A673 (cell line): Measurements from ENCODE around the gene RNF213.

Experiments used
- EZH2 ChIP-seq: fragments of 200-600 bp; sonication (generic); IDR thresholded peaks from 2 replicates; pipeline ENCODE4 v1.6.1; 2017; ENCODE audit warnings: borderline replicate concordance, low read depth, mild to moderate bottlenecking, mixed read lengths, antibody characterized with exemption, low read length; ENCODE audit not compliant: poor library complexity, severe bottlenecking
- TF ChIP-seq, protein P1 (sequence below): fragments of 300-800, 200-600 bp; sonication (generic); conservative IDR thresholded peaks from 2 replicates; pipeline ENCODE4 v1.5.1; 2017; ENCODE audit warnings: low read depth, mild to moderate bottlenecking, antibody characterized with exemption, low read length, moderate library complexity, mixed read lengths

GRCh38 chr17:80346498-80347275 is 86.0 kb downstream of the RNF213 start:
- TF ChIP-seq, protein P1, sequence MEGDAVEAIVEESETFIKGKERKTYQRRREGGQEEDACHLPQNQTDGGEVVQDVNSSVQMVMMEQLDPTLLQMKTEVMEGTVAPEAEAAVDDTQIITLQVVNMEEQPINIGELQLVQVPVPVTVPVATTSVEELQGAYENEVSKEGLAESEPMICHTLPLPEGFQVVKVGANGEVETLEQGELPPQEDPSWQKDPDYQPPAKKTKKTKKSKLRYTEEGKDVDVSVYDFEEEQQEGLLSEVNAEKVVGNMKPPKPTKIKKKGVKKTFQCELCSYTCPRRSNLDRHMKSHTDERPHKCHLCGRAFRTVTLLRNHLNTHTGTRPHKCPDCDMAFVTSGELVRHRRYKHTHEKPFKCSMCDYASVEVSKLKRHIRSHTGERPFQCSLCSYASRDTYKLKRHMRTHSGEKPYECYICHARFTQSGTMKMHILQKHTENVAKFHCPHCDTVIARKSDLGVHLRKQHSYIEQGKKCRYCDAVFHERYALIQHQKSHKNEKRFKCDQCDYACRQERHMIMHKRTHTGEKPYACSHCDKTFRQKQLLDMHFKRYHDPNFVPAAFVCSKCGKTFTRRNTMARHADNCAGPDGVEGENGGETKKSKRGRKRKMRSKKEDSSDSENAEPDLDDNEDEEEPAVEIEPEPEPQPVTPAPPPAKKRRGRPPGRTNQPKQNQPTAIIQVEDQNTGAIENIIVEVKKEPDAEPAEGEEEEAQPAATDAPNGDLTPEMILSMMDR, result no peak
- no peak for TF ChIP-seq EZH2
